CD8-positive, alpha-beta memory T cell (primary cell): ENCODE measurements around the gene TMPRSS11A. TPM values are rescaled to one million over a fixed set of nuclear protein-coding genes. Genes with fewer than 3 reads are reported as not detected.

Source experiments
- CTCF ChIA-PET: fragments of 350-600 bp; sonication (Branson Sonifier 250); formaldehyde crosslinking; loops from one replicate; lab custom pipeline; 2021; ENCODE audit warnings: antibody characterized with exemption; lab: Charles Lee
- POLR2A ChIA-PET: fragments of 350-600 bp; sonication (Branson Sonifier 250); formaldehyde crosslinking; loops from one replicate; lab custom pipeline; 2021; ENCODE audit warnings: antibody characterized with exemption; lab: Charles Lee
- DNase-seq, 5 donors: peaks; one replicate each; pipeline versions ENCODE4 v3.0.0 to v3.0.0-alpha.2; 2020 to 2022; ENCODE audit warnings: mixed read lengths in 1 of 5
- H3K27ac ChIP-seq: one replicate; pipeline ENCODE4 v1.7.0; 2013; ENCODE audit warnings: low read depth, mild to moderate bottlenecking, low read length, moderate library complexity
- H3K27me3 ChIP-seq: 2 replicates; pipeline ENCODE4 v1.7.0; 2013; ENCODE audit warnings: low read length, mild to moderate bottlenecking; ENCODE audit not compliant: insufficient read depth, poor library complexity, severe bottlenecking
- H3K36me3 ChIP-seq: 2 replicates; pipeline ENCODE4 v1.7.0; 2013; ENCODE audit warnings: mild to moderate bottlenecking, low read length, moderate library complexity; ENCODE audit not compliant: insufficient read depth
- H3K4me1 ChIP-seq: 2 replicates; pipeline ENCODE4 v1.7.0; 2013; ENCODE audit warnings: mild to moderate bottlenecking, low read length, moderate library complexity; ENCODE audit not compliant: insufficient read depth
- H3K4me3 ChIP-seq: 2 replicates; pipeline ENCODE4 v1.7.0; 2013; ENCODE audit warnings: mild to moderate bottlenecking, low read length
- H3K9me3 ChIP-seq: 2 replicates; pipeline ENCODE4 v1.7.0; 2013; ENCODE audit warnings: mild to moderate bottlenecking, low read length
- H3K27ac Mint-ChIP-seq, 8 donors: one replicate each; pipeline ENCODE4 v1.8.0; 2020 to 2021; ENCODE audit warnings: mixed read lengths in 8 of 8, mild to moderate bottlenecking in 6 of 8, inconsistent platforms in 3 of 8, moderate library complexity in 3 of 8
- H3K27me3 Mint-ChIP-seq, 2 donors: one replicate each; pipeline ENCODE4 v1.8.0; 2020 to 2021; ENCODE audit warnings: mixed read lengths in 2 of 2, mild to moderate bottlenecking in 1 of 2, moderate library complexity in 1 of 2
- H3K36me3 Mint-ChIP-seq, 3 donors: one replicate each; pipeline ENCODE4 v1.8.0; 2020 to 2021; ENCODE audit warnings: mixed read lengths in 3 of 3, inconsistent platforms in 1 of 3, mild to moderate bottlenecking in 1 of 3
- H3K4me1 Mint-ChIP-seq, 3 donors: one replicate each; pipeline ENCODE4 v1.8.0; 2020 to 2021; ENCODE audit warnings: mixed read lengths in 3 of 3, inconsistent platforms in 1 of 3, mild to moderate bottlenecking in 1 of 3
- H3K4me3 Mint-ChIP-seq, 7 donors: one replicate each; pipeline ENCODE4 v1.8.0; 2020 to 2021; ENCODE audit warnings: mixed read lengths in 7 of 7, mild to moderate bottlenecking in 6 of 7, moderate library complexity in 4 of 7, inconsistent platforms in 2 of 7
- H3K9me3 Mint-ChIP-seq, 5 donors: one replicate each; pipeline ENCODE4 v1.8.0; 2020 to 2022; ENCODE audit warnings: mixed read lengths in 5 of 5, mild to moderate bottlenecking in 3 of 5, moderate library complexity in 2 of 5, inconsistent platforms in 1 of 5
- polyA plus RNA-seq: library from polyadenylated mRNA; unstranded; fragments of 300-500 nt; fragmentation: Illumina TruSeq; gene quantifications from one replicate; pipeline ENCODE4 v1.2.3, GENCODE V29; 2021
- total RNA-seq, 2 experiments: library from RNA; stranded (reverse); gene quantifications; one replicate each; pipeline ENCODE4 v1.2.3, GENCODE V29; 2021

TMPRSS11A gene
- total and polyA plus RNA-seq, 3 experiments from 2014 or later, result not detected

DNA sequence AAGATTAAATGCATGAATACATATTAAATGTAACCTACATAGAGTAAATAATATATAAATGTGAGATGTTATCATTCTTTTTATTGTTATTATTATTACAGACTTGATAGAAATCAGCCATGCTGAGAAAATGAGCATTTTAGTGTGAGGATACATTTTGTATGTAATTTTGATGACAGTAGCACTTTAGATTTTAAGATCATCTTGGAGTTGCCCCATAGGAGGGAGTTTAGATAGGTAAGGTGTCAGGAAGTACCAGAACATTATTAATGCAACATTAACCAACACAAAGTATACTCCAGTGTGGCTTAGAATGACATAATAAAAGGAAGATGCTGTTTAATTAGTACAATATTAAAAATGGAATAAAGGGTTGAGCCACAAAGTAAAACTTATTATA, 8.4 kb downstream of the TMPRSS11A start:
- DNase-seq, result no peak
- H3K4me1 Mint-ChIP-seq, result no peaks in the 10 kb centered on the region
- peaks cover 0 to 2% (median 0%) of the 10 kb centered on the region in 3 donors for H3K36me3 Mint-ChIP-seq
- H3K27ac Mint-ChIP-seq, result no peak overlapping the region
- H3K4me3 ChIP-seq, result no peak overlapping the region
- ChIA-PET POLR2A (no interaction called here), CTCF (no interaction called here)
- peaks cover 0 to 4% of the 10 kb centered on the region in 2 donors for H3K27me3 Mint-ChIP-seq
- peaks cover 0 to 7% (median 2%) of the 10 kb centered on the region in 5 donors for H3K9me3 Mint-ChIP-seq
- no peaks in the 10 kb centered on the region for H3K36me3 ChIP-seq
- H3K9me3 ChIP-seq, result no peaks in the 10 kb centered on the region
- H3K27me3 ChIP-seq, result no peaks in the 10 kb centered on the region
- H3K4me3 Mint-ChIP-seq, result no peak overlapping the region
- no peaks in the 10 kb centered on the region for H3K4me1 ChIP-seq
- no peak overlapping the region for H3K27ac ChIP-seq

DNA sequence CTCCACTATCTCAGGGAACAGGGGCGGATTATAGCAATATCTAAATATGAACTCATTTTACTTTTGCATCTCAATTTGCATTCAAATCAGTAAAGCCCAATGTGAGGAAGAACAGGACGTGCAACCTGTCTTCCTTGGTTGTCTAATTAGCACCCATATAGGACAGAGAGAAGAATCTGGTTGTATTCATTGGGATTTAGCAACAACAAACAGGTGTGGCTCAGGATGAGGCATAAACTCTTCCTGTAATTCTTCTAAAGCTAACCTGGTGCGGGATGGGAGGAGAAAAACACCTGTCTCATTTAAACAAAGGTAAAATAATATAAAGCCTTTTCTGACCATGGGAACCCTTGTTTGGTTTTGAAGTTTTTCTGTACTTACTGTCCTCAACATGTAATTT, 22.2 kb downstream of the TMPRSS11A start:
- Mint-ChIP-seq H3K36me3 (no peaks in the 10 kb centered on the region), H3K4me1 (no peaks in the 10 kb centered on the region), H3K4me3 (no peak overlapping the region), H3K27me3 (peaks cover 0 to 8% of the 10 kb centered on the region in 2 donors), H3K9me3 (peaks cover 0 to 13% (median 2%) of the 10 kb centered on the region in 5 donors), H3K27ac (no peak overlapping the region)
- Histone ChIP-seq H3K27ac (no peak overlapping the region), H3K27me3 (no peaks in the 10 kb centered on the region), H3K36me3 (no peaks in the 10 kb centered on the region), H3K9me3 (no peaks in the 10 kb centered on the region), H3K4me3 (no peak overlapping the region), H3K4me1 (no peaks in the 10 kb centered on the region)
- ChIA-PET CTCF (no interaction called here), POLR2A (no interaction called here)
- DNase-seq, result no peak

GRCh38 chr4:67940506-67940905, 22.8 kb downstream of the TMPRSS11A start:
- Histone ChIP-seq H3K27me3 (no peaks in the 10 kb centered on the region), H3K9me3 (no peaks in the 10 kb centered on the region), H3K4me3 (no peak overlapping the region), H3K4me1 (no peaks in the 10 kb centered on the region), H3K36me3 (no peaks in the 10 kb centered on the region), H3K27ac (no peak overlapping the region)
- no peaks in the 10 kb centered on the region for H3K36me3 Mint-ChIP-seq
- H3K27me3 Mint-ChIP-seq, result peaks cover 0 to 7% of the 10 kb centered on the region in 2 donors
- ChIA-PET CTCF (no interaction called here), POLR2A (no interaction called here)
- no peak overlapping the region for H3K4me3 Mint-ChIP-seq
- peaks cover 0 to 13% (median 2%) of the 10 kb centered on the region in 5 donors for H3K9me3 Mint-ChIP-seq
- no peaks in the 10 kb centered on the region for H3K4me1 Mint-ChIP-seq
- no peak overlapping the region for H3K27ac Mint-ChIP-seq
- DNase-seq, result no peak

GRCh38 chr4:67939195-67939594, 24.1 kb downstream of the TMPRSS11A start:
- H3K36me3 Mint-ChIP-seq, result no peaks in the 10 kb centered on the region
- H3K4me1 ChIP-seq, result no peaks in the 10 kb centered on the region
- no peaks in the 10 kb centered on the region for H3K9me3 ChIP-seq
- DNase-seq, result no peak
- ChIA-PET CTCF (no interaction called here), POLR2A (no interaction called here)
- no peak overlapping the region for H3K4me3 Mint-ChIP-seq
- H3K27me3 ChIP-seq, result no peaks in the 10 kb centered on the region
- H3K4me1 Mint-ChIP-seq, result no peaks in the 10 kb centered on the region
- no peak overlapping the region for H3K27ac ChIP-seq
- no peak overlapping the region for H3K27ac Mint-ChIP-seq
- no peak overlapping the region for H3K4me3 ChIP-seq
- H3K27me3 Mint-ChIP-seq, result peaks cover 0 to 7% of the 10 kb centered on the region in 2 donors
- peaks cover 0 to 13% (median 2%) of the 10 kb centered on the region in 5 donors for H3K9me3 Mint-ChIP-seq
- H3K36me3 ChIP-seq, result no peaks in the 10 kb centered on the region

DNA sequence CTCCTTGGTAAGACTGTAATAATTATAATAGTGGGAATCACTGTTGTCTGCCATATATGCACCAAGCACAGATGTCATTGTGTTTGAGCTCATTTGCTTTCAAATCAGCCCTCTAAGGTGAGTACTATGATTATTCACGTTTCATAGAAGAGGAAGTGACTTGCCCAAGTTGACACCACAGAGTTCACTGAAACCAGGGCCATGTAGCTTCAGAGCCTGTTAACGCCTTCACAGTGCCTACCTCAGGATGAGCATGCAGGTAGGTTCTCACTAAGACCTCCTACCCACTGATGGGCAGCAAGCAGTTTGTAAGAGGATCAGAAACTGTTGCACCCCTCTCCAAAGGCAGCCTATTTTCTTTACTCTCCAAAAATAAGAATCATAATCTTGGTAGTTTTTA, 27.4 kb downstream of the TMPRSS11A start:
- H3K36me3 Mint-ChIP-seq, result no peaks in the 10 kb centered on the region
- peaks cover 0 to 13% (median 2%) of the 10 kb centered on the region in 5 donors for H3K9me3 Mint-ChIP-seq
- no peak overlapping the region for H3K27ac ChIP-seq
- no peaks in the 10 kb centered on the region for H3K36me3 ChIP-seq
- H3K9me3 ChIP-seq, result no peaks in the 10 kb centered on the region
- H3K27ac Mint-ChIP-seq, result no peak overlapping the region
- ChIA-PET POLR2A (no interaction called here), CTCF (no interaction called here)
- H3K4me1 ChIP-seq, result no peaks in the 10 kb centered on the region
- H3K4me3 Mint-ChIP-seq, result no peak overlapping the region
- H3K4me3 ChIP-seq, result no peak overlapping the region
- H3K4me1 Mint-ChIP-seq, result no peaks in the 10 kb centered on the region
- DNase-seq, result no peak
- H3K27me3 ChIP-seq, result no peaks in the 10 kb centered on the region
- H3K27me3 Mint-ChIP-seq, result peaks cover 0 to 6% of the 10 kb centered on the region in 2 donors

GRCh38 chr4:67934628-67935027, 28.7 kb downstream of the TMPRSS11A start:
- CTCF ChIA-PET, result no interaction called here
- H3K4me1 Mint-ChIP-seq, result no peaks in the 10 kb centered on the region

GRCh38 chr4:67933755-67934154, 29.5 kb downstream of the TMPRSS11A start:
- no peak overlapping the region for H3K4me3 ChIP-seq
- Mint-ChIP-seq H3K36me3 (no peaks in the 10 kb centered on the region), H3K9me3 (peaks cover 0 to 7% (median 0%) of the 10 kb centered on the region in 5 donors), H3K27ac (no peak overlapping the region), H3K27me3 (peaks cover 2 to 8% of the 10 kb centered on the region in 2 donors), H3K4me3 (no peak overlapping the region), H3K4me1 (no peaks in the 10 kb centered on the region)
- no peak for DNase-seq
- no peak overlapping the region for H3K27ac ChIP-seq
- no peaks in the 10 kb centered on the region for H3K27me3 ChIP-seq
- no peaks in the 10 kb centered on the region for H3K9me3 ChIP-seq
- ChIA-PET CTCF (no interaction called here), POLR2A (no interaction called here)
- no peaks in the 10 kb centered on the region for H3K36me3 ChIP-seq
- no peaks in the 10 kb centered on the region for H3K4me1 ChIP-seq

More at GRCh38 chr4:67934628-67935027, 28.7 kb downstream of the TMPRSS11A start:
- Mint-ChIP-seq H3K36me3 (no peaks in the 10 kb centered on the region), H3K9me3 (peaks cover 0 to 13% (median 0%) of the 10 kb centered on the region in 5 donors), H3K27ac (no peak overlapping the region), H3K27me3 (peaks cover 2 to 8% of the 10 kb centered on the region in 2 donors), H3K4me3 (no peak overlapping the region)
- Histone ChIP-seq H3K27ac (no peak overlapping the region), H3K4me3 (no peak overlapping the region), H3K27me3 (no peaks in the 10 kb centered on the region), H3K36me3 (no peaks in the 10 kb centered on the region), H3K4me1 (no peaks in the 10 kb centered on the region), H3K9me3 (no peaks in the 10 kb centered on the region)
- POLR2A ChIA-PET, result no interaction called here
- no peak for DNase-seq

DNA sequence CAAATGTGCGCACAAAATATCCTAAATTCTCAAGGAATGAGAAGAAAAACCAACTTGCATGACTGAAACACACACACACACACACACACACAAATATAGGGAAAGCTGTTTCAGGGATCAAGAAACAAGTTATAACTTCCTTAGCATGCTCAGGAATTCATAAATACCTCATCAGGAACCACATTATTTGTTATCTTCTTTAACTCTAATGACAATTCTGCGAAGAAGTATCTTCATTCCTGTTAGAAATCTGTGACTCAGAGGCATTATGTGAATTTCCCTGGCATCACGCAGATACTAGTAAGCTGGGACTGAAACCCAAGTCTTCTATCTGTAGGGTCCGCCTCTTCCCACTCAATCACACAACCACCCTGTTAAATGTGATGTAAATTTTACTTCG, 30.3 kb downstream of the TMPRSS11A start:
- Mint-ChIP-seq H3K27ac (no peak overlapping the region), H3K9me3 (no peaks in the 10 kb centered on the region), H3K27me3 (peaks cover 2 to 8% of the 10 kb centered on the region in 2 donors), H3K36me3 (no peaks in the 10 kb centered on the region), H3K4me1 (no peaks in the 10 kb centered on the region), H3K4me3 (no peak overlapping the region)
- Histone ChIP-seq H3K9me3 (no peaks in the 10 kb centered on the region), H3K27me3 (no peaks in the 10 kb centered on the region), H3K27ac (no peak overlapping the region), H3K4me1 (no peaks in the 10 kb centered on the region), H3K4me3 (no peak overlapping the region), H3K36me3 (no peaks in the 10 kb centered on the region)
- no peak for DNase-seq
- ChIA-PET POLR2A (no interaction called here), CTCF (no interaction called here)
